ENCODE results near the gene CEP97.

DNA sequence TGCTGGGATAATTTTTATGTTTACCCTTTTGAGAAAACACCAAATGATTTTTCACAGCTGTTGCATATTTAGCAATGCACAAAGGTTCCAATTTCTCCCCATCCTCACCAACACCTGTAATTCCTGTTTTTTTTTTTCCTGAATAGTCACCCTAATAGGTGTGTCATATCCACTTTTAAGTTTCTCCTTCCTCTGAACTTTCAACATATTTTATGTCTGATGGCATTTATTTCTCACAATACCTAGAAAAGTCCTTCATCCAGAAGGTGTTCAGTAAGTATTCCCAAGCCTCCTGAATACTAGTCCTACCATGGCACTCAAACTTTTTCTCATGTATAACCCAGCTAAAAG, 39.4 kb upstream of the CEP97 start:
- TF ChIP-seq, protein P1, sequence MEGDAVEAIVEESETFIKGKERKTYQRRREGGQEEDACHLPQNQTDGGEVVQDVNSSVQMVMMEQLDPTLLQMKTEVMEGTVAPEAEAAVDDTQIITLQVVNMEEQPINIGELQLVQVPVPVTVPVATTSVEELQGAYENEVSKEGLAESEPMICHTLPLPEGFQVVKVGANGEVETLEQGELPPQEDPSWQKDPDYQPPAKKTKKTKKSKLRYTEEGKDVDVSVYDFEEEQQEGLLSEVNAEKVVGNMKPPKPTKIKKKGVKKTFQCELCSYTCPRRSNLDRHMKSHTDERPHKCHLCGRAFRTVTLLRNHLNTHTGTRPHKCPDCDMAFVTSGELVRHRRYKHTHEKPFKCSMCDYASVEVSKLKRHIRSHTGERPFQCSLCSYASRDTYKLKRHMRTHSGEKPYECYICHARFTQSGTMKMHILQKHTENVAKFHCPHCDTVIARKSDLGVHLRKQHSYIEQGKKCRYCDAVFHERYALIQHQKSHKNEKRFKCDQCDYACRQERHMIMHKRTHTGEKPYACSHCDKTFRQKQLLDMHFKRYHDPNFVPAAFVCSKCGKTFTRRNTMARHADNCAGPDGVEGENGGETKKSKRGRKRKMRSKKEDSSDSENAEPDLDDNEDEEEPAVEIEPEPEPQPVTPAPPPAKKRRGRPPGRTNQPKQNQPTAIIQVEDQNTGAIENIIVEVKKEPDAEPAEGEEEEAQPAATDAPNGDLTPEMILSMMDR (IDR thresholded peaks at IDR 0.05) = no peak
- no peak for TF ChIP-seq EZH2 (IDR thresholded peaks at IDR 0.05; ENCODE audit: borderline replicate concordance, insufficient read depth, low read depth, low read length, poor library complexity, severe bottlenecking)

Data from B cell (primary cell).